ENCODE results near the gene ZP1.

DNA sequence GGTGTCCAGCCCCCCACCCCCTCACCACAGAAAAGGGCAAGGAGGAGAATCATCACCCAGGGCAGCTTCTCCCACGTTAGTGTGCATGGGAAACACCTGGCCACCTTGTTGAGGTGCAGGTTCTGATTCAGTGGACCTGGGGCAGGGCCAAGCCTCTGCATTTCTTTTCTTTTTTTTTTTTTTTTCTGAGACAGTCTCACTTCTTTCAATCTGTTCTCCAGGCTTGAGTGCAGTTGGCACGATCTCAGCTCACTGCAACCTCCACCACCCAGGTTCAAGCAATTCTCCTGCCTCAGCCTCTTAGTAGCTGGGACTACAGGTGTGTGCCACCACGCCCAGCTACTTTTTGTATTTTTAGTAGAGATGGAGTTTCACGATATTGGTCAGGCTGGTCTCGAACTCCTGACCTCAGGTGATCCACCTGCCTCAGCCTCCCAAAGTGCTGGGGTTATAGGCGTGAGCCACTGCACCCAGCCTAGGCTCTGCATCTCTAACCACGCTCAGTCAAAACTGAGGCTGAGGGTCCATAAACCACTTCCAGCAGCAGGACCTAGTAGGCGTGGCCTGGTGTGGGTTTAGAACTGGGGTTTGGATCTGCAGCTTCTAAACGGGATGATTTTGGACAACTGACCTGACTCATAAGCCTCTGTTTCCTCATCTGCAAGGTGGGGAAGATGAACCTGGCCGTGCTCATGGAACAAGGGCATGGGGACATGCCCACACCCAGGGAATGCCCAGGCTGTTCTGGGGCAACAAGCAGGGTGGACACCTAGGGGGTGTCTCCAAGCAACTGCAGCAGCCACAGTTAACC is 734 bp downstream of the ZP1 start:
- TF ChIP-seq, protein P1, sequence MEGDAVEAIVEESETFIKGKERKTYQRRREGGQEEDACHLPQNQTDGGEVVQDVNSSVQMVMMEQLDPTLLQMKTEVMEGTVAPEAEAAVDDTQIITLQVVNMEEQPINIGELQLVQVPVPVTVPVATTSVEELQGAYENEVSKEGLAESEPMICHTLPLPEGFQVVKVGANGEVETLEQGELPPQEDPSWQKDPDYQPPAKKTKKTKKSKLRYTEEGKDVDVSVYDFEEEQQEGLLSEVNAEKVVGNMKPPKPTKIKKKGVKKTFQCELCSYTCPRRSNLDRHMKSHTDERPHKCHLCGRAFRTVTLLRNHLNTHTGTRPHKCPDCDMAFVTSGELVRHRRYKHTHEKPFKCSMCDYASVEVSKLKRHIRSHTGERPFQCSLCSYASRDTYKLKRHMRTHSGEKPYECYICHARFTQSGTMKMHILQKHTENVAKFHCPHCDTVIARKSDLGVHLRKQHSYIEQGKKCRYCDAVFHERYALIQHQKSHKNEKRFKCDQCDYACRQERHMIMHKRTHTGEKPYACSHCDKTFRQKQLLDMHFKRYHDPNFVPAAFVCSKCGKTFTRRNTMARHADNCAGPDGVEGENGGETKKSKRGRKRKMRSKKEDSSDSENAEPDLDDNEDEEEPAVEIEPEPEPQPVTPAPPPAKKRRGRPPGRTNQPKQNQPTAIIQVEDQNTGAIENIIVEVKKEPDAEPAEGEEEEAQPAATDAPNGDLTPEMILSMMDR (IDR thresholded peaks at IDR 0.05): no peak
- TF ChIP-seq, protein P2, sequence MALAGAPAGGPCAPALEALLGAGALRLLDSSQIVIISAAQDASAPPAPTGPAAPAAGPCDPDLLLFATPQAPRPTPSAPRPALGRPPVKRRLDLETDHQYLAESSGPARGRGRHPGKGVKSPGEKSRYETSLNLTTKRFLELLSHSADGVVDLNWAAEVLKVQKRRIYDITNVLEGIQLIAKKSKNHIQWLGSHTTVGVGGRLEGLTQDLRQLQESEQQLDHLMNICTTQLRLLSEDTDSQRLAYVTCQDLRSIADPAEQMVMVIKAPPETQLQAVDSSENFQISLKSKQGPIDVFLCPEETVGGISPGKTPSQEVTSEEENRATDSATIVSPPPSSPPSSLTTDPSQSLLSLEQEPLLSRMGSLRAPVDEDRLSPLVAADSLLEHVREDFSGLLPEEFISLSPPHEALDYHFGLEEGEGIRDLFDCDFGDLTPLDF (CRISPR knock-in tag; IDR thresholded peaks at IDR 0.05): no peak
